SK-N-SH treated with all-trans-retinoic acid at 6 μM for 48 hours (cell line): ENCODE measurements around the gene TXNRD2.

Source experiments
- ATAC-seq: fragments of 200-7000 bp; cut with Tn5 transposase; 3 replicates; pipeline ENCODE4 v1.9.1; 2020; ENCODE audit warnings: mild to moderate bottlenecking, moderate library complexity
- ARNTL ChIP-seq: fragments of 450-650 bp; formaldehyde crosslinking; IDR thresholded peaks from 2 replicates; pipeline ENCODE4 v1.5.0; 2020; ENCODE audit warnings: low read depth, mild to moderate bottlenecking, moderate library complexity, borderline replicate concordance
- BACH2 ChIP-seq: fragments of 250-450 bp; sonication (Bioruptor Pico); IDR thresholded peaks from 2 replicates; pipeline ENCODE4 v1.9.0; 2021; ENCODE audit warnings: mild to moderate bottlenecking, borderline replicate concordance
- ESRRG ChIP-seq: fragments of 250-450 bp; sonication (Bioruptor Pico); IDR thresholded peaks from 2 replicates; pipeline ENCODE4 v1.6.1; 2021; ENCODE audit warnings: mild to moderate bottlenecking
- GLIS3 ChIP-seq: fragments of 250-450 bp; sonication (Bioruptor Pico); IDR thresholded peaks from 2 replicates; pipeline ENCODE4 v1.5.0; 2020; ENCODE audit warnings: mild to moderate bottlenecking, moderate library complexity
- ISL1 ChIP-seq: fragments of 250-450 bp; sonication (Bioruptor Pico); IDR thresholded peaks from 2 replicates; pipeline ENCODE4 v2.1.2; 2022; ENCODE audit warnings: mild to moderate bottlenecking, moderate library complexity
- OSR1 ChIP-seq: fragments of 250-450 bp; sonication (Bioruptor Pico); IDR thresholded peaks from 2 replicates; pipeline ENCODE4 v1.8.0; 2022; ENCODE audit warnings: moderate library complexity, mild to moderate bottlenecking, inconsistent platforms
- PATZ1 ChIP-seq: fragments of 250-450 bp; sonication (Bioruptor Pico); IDR thresholded peaks from 2 replicates; pipeline ENCODE4 v1.8.0; 2020; ENCODE audit warnings: mild to moderate bottlenecking, moderate library complexity, borderline replicate concordance
- POU6F1 ChIP-seq: fragments of 250-450 bp; sonication (Bioruptor Pico); IDR thresholded peaks from 2 replicates; pipeline ENCODE4 v1.8.0; 2021; ENCODE audit warnings: low read depth, mild to moderate bottlenecking, moderate library complexity, borderline replicate concordance
- RARB ChIP-seq: fragments of 250-450 bp; sonication (Bioruptor Pico); IDR thresholded peaks from 2 replicates; pipeline ENCODE4 v1.8.0; 2021; ENCODE audit warnings: mild to moderate bottlenecking, moderate library complexity
- SNAI2 ChIP-seq: fragments of 250-450 bp; sonication (Bioruptor Pico); IDR thresholded peaks from 2 replicates; pipeline ENCODE4 v1.5.0; 2020; ENCODE audit warnings: mild to moderate bottlenecking, moderate library complexity
- TCF4 ChIP-seq: fragments of 250-450 bp; sonication (Bioruptor Pico); IDR thresholded peaks from 2 replicates; pipeline ENCODE4 v1.8.0; 2021; ENCODE audit warnings: mild to moderate bottlenecking, moderate library complexity, borderline replicate concordance
- ZC3H10 ChIP-seq: fragments of 250-450 bp; sonication (Bioruptor Pico); IDR thresholded peaks from 2 replicates; pipeline ENCODE4 v1.5.1; 2021; ENCODE audit warnings: mild to moderate bottlenecking, moderate library complexity
- ZFP3 ChIP-seq: fragments of 250-450 bp; sonication (Bioruptor Pico); IDR thresholded peaks from 2 replicates; pipeline ENCODE4 v1.5.0; 2020; ENCODE audit warnings: mild to moderate bottlenecking, moderate library complexity
- ZFP30 ChIP-seq: fragments of 450-650 bp; formaldehyde crosslinking; IDR thresholded peaks from 2 replicates; pipeline ENCODE4 v1.5.0; 2022; ENCODE audit warnings: mild to moderate bottlenecking, moderate library complexity
- ZNF565 ChIP-seq: fragments of 450-650 bp; formaldehyde crosslinking; conservative IDR thresholded peaks from 2 replicates; pipeline ENCODE4 v1.5.0; 2020; ENCODE audit warnings: low read depth, mild to moderate bottlenecking, moderate library complexity
- ZNF8 ChIP-seq: fragments of 450-650 bp; formaldehyde crosslinking; IDR thresholded peaks from 2 replicates; pipeline ENCODE4 v1.5.0; 2020; ENCODE audit warnings: mild to moderate bottlenecking, moderate library complexity
- TF ChIP-seq, protein P1 (sequence below): fragments of 250-450 bp; sonication (Bioruptor Pico); IDR thresholded peaks from 2 replicates; pipeline ENCODE4 v1.5.1; 2021; ENCODE audit warnings: mild to moderate bottlenecking, moderate library complexity

Gene TXNRD2

GRCh38 chr22:19875061-19875530 is 66.5 kb downstream of the TXNRD2 start:
- ATAC-seq, result no peak
- no peak for TF ChIP-seq OSR1 (CRISPR knock-in tag)
- no peak for TF ChIP-seq ZC3H10 (CRISPR knock-in tag)

DNA sequence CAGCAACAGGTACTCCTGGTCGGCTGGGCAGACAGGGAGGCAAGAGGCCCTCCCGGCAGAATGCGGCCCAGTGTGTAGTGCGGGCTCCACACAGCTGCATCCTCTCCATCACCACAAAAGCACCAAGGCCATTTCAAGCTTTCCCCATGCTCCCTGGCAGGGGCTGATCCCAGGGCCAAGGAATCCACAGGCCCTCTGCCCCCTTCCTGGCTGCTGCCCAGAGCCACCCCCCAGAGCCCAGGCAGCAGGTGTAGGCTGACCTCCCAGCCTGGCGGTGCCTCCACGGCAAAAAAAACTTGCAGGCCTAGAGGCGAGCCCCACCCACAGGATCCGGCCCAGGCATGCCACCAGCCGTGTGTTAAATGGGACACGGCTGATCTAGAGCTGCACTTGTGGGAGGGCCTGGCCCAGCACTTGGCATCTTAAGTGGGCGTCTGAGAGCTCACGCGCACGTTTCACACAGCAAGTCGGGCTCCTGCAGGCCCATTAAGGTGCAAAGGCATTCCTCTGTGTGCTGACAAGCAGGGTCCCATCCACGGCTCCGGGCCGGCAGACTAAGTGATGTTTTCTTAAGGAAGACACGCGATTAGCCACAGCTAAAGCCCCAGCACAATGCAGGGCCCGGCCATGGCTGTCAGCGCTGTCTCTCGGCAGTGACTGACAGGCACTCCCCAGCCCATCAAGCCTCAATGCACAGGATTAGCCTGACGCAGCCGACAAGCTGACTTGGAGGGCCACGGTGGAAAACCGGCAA is 67.1 kb downstream of the TXNRD2 start:
- TF ChIP-seq ZNF8 (no peak), SNAI2 (no peak), RARB (CRISPR knock-in tag) (no peak), POU6F1 (CRISPR knock-in tag) (no peak), ZFP30 (CRISPR knock-in tag) (no peak), ISL1 (CRISPR knock-in tag) (no peak), BACH2 (no peak), GLIS3 (CRISPR knock-in tag) (no peak), ESRRG (CRISPR knock-in tag) (no peak)

DNA sequence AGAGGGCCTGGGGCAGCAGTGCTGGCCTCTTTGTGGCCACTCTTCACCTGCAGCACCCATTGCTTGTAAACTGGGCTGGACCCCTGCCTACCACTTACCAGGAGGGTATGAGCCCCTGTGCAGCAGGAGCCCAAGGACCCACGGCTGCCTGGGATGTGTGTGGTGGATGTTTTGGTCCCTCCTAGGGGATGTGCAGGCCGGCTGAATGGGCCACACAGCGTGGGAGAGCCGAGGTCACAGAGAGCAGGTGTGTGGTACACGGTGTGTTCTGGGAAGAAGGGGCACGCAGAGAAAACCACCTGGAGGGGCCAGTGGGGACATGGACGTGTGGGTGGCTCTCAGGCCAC is 67.7 kb downstream of the TXNRD2 start:
- ATAC-seq, result no peak
- no peak for TF ChIP-seq ZNF8
- TF ChIP-seq ESRRG (CRISPR knock-in tag), result no peak
- TF ChIP-seq PATZ1 (CRISPR knock-in tag), result no peak
- no peak for TF ChIP-seq TCF4 (CRISPR knock-in tag)

More for the DNA sequence above, 67.1 kb downstream of the TXNRD2 start:
- no peak; the same call in 2 of the 3 replicates for ATAC-seq

DNA sequence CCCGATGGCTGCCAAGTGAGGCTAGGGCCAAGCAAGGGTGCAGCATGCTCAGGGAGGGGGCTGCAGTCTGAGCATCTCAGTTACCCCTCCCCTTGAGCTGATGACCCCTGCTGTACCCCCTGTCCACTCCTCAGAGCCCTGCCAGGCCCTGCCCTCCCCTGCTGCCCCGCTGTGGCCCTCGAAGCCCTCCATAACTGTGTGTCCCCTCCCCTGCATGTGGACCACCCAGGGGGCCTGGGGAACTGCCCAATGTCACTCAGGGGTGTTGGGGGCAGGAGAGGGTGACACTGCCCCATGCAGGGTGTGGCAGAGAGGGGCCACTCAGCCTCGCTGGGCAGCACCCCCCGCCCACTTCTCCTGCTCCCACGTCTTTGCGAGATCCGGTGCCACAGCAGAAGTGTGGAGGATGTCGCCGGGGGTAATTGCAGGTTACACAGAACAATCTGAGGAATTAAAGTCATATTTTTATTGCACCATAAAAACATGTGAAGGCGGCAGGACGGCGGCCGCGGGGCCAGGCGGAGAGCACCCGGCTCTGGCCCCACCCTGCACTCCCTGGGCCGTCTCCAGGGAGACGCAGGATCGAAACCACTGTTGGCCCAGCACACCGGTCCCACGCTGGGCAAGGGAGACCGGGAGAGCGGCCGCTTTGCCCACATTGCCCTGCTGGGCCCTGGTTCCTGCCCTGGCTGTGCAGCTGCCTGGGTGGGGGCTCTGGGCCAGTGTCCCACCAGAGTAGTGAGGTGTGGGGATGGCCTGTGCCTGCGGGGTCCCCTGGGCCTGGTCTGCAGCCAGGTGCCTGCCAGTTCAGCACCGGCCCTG is 68.3 kb downstream of the TXNRD2 start:
- no peak for TF ChIP-seq ARNTL
- no peak for ATAC-seq

DNA sequence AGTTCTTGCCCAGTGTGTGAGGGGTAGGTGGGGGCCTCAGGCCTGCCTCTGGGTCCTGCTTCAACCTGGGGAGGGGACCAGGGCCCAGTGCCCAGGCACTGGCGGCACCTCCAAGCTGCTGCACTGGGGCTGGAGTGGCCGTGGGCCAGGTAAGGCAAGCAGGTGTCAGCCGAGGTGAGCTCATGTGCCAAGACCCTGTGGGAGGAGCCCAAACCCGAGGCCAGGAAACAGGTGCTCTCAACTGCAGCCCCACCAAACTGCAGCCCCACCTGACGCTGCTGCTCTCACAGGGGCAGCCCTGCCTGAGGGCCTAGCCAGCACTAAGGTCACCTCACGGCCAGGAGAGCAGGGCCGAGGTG is 68.9 kb downstream of the TXNRD2 start:
- TF ChIP-seq PATZ1 (CRISPR knock-in tag) (no peak), POU6F1 (CRISPR knock-in tag) (no peak), ZFP3 (no peak), ZC3H10 (CRISPR knock-in tag) (no peak), SNAI2 (no peak), BACH2 (no peak), TCF4 (CRISPR knock-in tag) (no peak), RARB (CRISPR knock-in tag) (no peak), ZNF565 (CRISPR knock-in tag) (no peak)
- TF ChIP-seq, protein P1, sequence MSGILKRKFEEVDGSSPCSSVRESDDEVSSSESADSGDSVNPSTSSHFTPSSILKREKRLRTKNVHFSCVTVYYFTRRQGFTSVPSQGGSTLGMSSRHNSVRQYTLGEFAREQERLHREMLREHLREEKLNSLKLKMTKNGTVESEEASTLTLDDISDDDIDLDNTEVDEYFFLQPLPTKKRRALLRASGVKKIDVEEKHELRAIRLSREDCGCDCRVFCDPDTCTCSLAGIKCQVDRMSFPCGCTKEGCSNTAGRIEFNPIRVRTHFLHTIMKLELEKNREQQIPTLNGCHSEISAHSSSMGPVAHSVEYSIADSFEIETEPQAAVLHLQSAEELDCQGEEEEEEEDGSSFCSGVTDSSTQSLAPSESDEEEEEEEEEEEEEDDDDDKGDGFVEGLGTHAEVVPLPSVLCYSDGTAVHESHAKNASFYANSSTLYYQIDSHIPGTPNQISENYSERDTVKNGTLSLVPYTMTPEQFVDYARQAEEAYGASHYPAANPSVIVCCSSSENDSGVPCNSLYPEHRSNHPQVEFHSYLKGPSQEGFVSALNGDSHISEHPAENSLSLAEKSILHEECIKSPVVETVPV (CRISPR knock-in tag), result no peak
- ATAC-seq, result no peak
